ENCODE results near the gene NAXE.
"Not testable (repeated sequence)": the region's sequence is repeated elsewhere in the genome, so short reads cannot be mapped to it uniquely, and the experiment has no call there.

The NAXE gene

GRCh38 chr1:156549390-156549789 is 42.2 kb upstream of the NAXE start:
- no peaks in the 10 kb centered on the region for H3K27me3 ChIP-seq
- no peak for DNase-seq
- TF ChIP-seq CTCF (IDR thresholded peaks at IDR 0.05; ENCODE audit: low read depth, low read length), result peak; percentile 5; the same call in 1 of the 2 replicates
- H3K36me3 ChIP-seq, result peaks cover 6% of the 10 kb centered on the region; the same call in 1 of the 2 replicates
- no peaks in the 10 kb centered on the region for H3K4me1 ChIP-seq
- no peaks in the 10 kb centered on the region for H3K9me3 ChIP-seq
- no peak overlapping the region for H3K4me3 ChIP-seq (ENCODE audit: low read depth, low read length)

- H3K27me3 ChIP-seq, result no peaks in the 10 kb centered on the region
- no peak for DNase-seq
- H3K36me3 ChIP-seq, result peaks cover 6% of the 10 kb centered on the region; the same call in 1 of the 2 replicates
- no peaks in the 10 kb centered on the region for H3K9me3 ChIP-seq
- no peak for TF ChIP-seq CTCF (IDR thresholded peaks at IDR 0.05; ENCODE audit: low read depth, low read length)
- H3K4me3 ChIP-seq (ENCODE audit: low read depth, low read length), result no peak overlapping the region
- H3K4me1 ChIP-seq, result no peaks in the 10 kb centered on the region
Observed at GRCh38 chr1:156549831-156550230, 41.7 kb upstream of the NAXE start.

- H3K36me3 ChIP-seq, result peaks cover 6% of the 10 kb centered on the region; the same call in 1 of the 2 replicates
- no peaks in the 10 kb centered on the region for H3K9me3 ChIP-seq
- no peaks in the 10 kb centered on the region for H3K4me1 ChIP-seq
- H3K4me3 ChIP-seq (ENCODE audit: low read depth, low read length), result no peak overlapping the region
- no peak for TF ChIP-seq CTCF (IDR thresholded peaks at IDR 0.05; ENCODE audit: low read depth, low read length)
- no peak for DNase-seq
- H3K27me3 ChIP-seq, result no peaks in the 10 kb centered on the region
Observed at GRCh38 chr1:156550346-156550745, 41.2 kb upstream of the NAXE start.

DNA sequence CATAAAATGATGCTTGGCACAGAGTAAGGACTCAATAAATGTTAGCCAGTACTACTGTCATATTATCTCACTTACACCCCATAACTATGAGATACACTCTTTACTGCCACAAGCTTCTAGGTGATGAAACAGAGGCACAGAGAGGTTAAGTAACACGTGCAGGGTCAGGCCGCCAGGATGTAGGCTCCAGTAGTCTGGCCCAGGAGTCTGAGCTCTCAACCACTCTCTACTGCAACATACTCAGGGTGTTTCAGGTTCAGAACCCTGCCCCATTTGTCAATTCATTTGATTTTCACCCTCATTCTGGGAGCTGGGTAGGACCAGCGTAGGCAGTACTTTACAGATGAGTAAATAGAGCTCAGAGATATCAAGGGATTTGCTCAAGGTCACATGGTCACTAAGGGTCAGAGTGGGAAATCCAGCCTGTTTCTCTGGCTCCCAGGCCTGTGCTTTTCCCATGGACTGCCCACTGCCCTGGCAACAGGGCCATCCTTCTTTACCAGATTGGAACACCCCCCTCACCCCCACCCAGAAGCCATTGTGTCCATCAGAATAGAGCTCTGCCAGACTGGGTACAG is 40.4 kb upstream of the NAXE start:
- H3K4me1 ChIP-seq, result no peaks in the 10 kb centered on the region
- no peaks in the 10 kb centered on the region for H3K27me3 ChIP-seq
- peaks cover 8% of the 10 kb centered on the region; the same call in 1 of the 2 replicates for H3K36me3 ChIP-seq
- TF ChIP-seq CTCF (IDR thresholded peaks at IDR 0.05; ENCODE audit: low read depth, low read length), result no peak
- H3K4me3 ChIP-seq (ENCODE audit: low read depth, low read length), result no peak overlapping the region
- H3K9me3 ChIP-seq, result no peaks in the 10 kb centered on the region
- DNase-seq, result no peak

DNA sequence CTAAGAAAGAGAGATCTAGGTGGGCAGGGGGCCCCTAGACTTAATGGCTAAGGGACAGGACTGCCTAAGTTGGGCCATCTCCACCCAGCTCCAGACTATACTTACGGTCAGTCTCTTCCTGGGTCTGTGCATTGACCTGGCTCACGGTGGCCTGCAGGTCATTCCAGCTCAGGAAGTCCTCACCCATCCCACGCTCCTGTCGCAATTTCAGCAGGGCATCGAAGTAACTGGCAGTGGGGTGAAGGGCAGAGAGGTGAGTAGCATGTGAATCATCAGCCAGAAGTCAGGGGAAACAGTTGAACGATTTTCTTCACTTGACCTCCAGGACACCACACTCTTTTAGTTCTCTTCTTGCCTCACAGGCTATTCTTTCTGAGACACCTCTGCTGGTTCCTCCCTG is 39.7 kb upstream of the NAXE start:
- H3K36me3 ChIP-seq, result peaks cover 8% of the 10 kb centered on the region; the same call in 1 of the 2 replicates
- no peak overlapping the region for H3K4me3 ChIP-seq (ENCODE audit: low read depth, low read length)
- no peaks in the 10 kb centered on the region for H3K27me3 ChIP-seq
- H3K4me1 ChIP-seq, result no peaks in the 10 kb centered on the region
- no peaks in the 10 kb centered on the region for H3K9me3 ChIP-seq
- no peak for DNase-seq
- no peak for TF ChIP-seq CTCF (IDR thresholded peaks at IDR 0.05; ENCODE audit: low read depth, low read length)

GRCh38 chr1:156552518-156552917 is 39.1 kb upstream of the NAXE start:
- Histone ChIP-seq H3K4me3 (ENCODE audit: low read depth, low read length) (no peak overlapping the region), H3K27me3 (no peaks in the 10 kb centered on the region), H3K36me3 (peaks cover 6% of the 10 kb centered on the region; the same call in 1 of the 2 replicates), H3K9me3 (no peaks in the 10 kb centered on the region), H3K4me1 (no peaks in the 10 kb centered on the region)
- no peak for DNase-seq
- TF ChIP-seq CTCF (IDR thresholded peaks at IDR 0.05; ENCODE audit: low read depth, low read length), result no peak

GRCh38 chr1:156552937-156553336 is 38.6 kb upstream of the NAXE start:
- not testable (repeated sequence) for H3K4me3 ChIP-seq (ENCODE audit: low read depth, low read length); H3K4me1 ChIP-seq; H3K9me3 ChIP-seq; DNase-seq; H3K36me3 ChIP-seq; H3K27me3 ChIP-seq

Measured in BE2C (cell line).